Naive thymus-derived CD4-positive, alpha-beta T cell (primary cell): ENCODE results near the gene CCDC9B. TPM values are rescaled to one million over a fixed set of nuclear protein-coding genes. Genes with fewer than 3 reads are reported as not detected.

Experiments
- ATAC-seq: fragments of 150-1000 bp; cut with Tn5 transposase; 2 replicates; pipeline ENCODE4 v1.10.0; 2021; ENCODE audit warnings: mild to moderate bottlenecking, moderate library complexity
- CTCF ChIA-PET: fragments of 350-600 bp; sonication (Branson Sonifier 250); formaldehyde crosslinking; loops from one replicate; lab custom pipeline; 2021; ENCODE audit warnings: antibody characterized with exemption; lab: Charles Lee
- POLR2A ChIA-PET: fragments of 350-600 bp; sonication (Branson Sonifier 250); formaldehyde crosslinking; loops from one replicate; lab custom pipeline; 2021; ENCODE audit warnings: antibody characterized with exemption, inconsistent platforms; lab: Charles Lee
- DNase-seq, 9 donors: peaks; one replicate each; pipeline versions ENCODE4 v3.0.0 to v3.0.0-alpha.2; 2020 to 2022; ENCODE audit warnings: mixed read lengths in 1 of 9
- H3K27ac ChIP-seq: one replicate; pipeline ENCODE4 v1.7.0; 2013; ENCODE audit warnings: mild to moderate bottlenecking, low read depth, low read length, moderate library complexity
- H3K27me3 ChIP-seq, 2 donors: one replicate each; pipeline ENCODE4 v1.7.0; 2013; ENCODE audit warnings: low read length in 2 of 2, mild to moderate bottlenecking in 2 of 2, moderate library complexity in 2 of 2; ENCODE audit not compliant: control insufficient read depth in 2 of 2, insufficient read depth in 2 of 2
- H3K36me3 ChIP-seq, 3 experiments: 1 replicate in 2 of 3; 2 replicates in 1 of 3; pipeline ENCODE4 v1.7.0; 2013; ENCODE audit warnings: low read length in 3 of 3, mild to moderate bottlenecking in 3 of 3, moderate library complexity in 1 of 3; ENCODE audit not compliant: insufficient read depth in 3 of 3, control insufficient read depth in 2 of 3
- H3K4me1 ChIP-seq, 2 donors: one replicate each; pipeline ENCODE4 v1.7.0; 2013; ENCODE audit warnings: low read length in 2 of 2, mild to moderate bottlenecking in 2 of 2, moderate library complexity in 1 of 2; ENCODE audit not compliant: control insufficient read depth in 2 of 2, insufficient read depth in 2 of 2
- H3K4me3 ChIP-seq: 2 replicates; pipeline ENCODE4 v1.7.0; 2013; ENCODE audit warnings: mild to moderate bottlenecking, low read length
- H3K9me3 ChIP-seq, 3 experiments: 1 replicate in 2 of 3; 2 replicates in 1 of 3; pipeline ENCODE4 v1.7.0; 2013; ENCODE audit warnings: low read length in 3 of 3; ENCODE audit not compliant: control insufficient read depth in 2 of 3
- H3K27ac Mint-ChIP-seq, 9 donors: one replicate each; pipeline ENCODE4 v1.8.0; 2020 to 2022; ENCODE audit warnings: mixed read lengths in 9 of 9, mild to moderate bottlenecking in 8 of 9, moderate library complexity in 5 of 9, inconsistent platforms in 2 of 9
- H3K27me3 Mint-ChIP-seq, 5 donors: one replicate each; pipeline ENCODE4 v1.8.0; 2021 to 2022; ENCODE audit warnings: mixed read lengths in 5 of 5, mild to moderate bottlenecking in 1 of 5
- H3K36me3 Mint-ChIP-seq, 5 donors: one replicate each; pipeline ENCODE4 v1.8.0; 2020 to 2022; ENCODE audit warnings: mixed read lengths in 5 of 5, mild to moderate bottlenecking in 3 of 5, inconsistent platforms in 1 of 5
- H3K4me1 Mint-ChIP-seq, 7 donors: one replicate each; pipeline ENCODE4 v1.8.0; 2020 to 2022; ENCODE audit warnings: mixed read lengths in 7 of 7, mild to moderate bottlenecking in 3 of 7, inconsistent platforms in 1 of 7
- H3K4me3 Mint-ChIP-seq, 10 donors: one replicate each; pipeline ENCODE4 v1.8.0; 2020 to 2022; ENCODE audit warnings: mild to moderate bottlenecking in 10 of 10, mixed read lengths in 10 of 10, moderate library complexity in 6 of 10, inconsistent platforms in 2 of 10
- H3K9me3 Mint-ChIP-seq, 11 donors: one replicate each; pipeline ENCODE4 v1.8.0; 2020 to 2022; ENCODE audit warnings: mixed read lengths in 11 of 11, mild to moderate bottlenecking in 4 of 11, inconsistent platforms in 1 of 11, moderate library complexity in 1 of 11
- intact Hi-C, 2 donors: fragments of 100-400 bp; cut with micrococcal nuclease; formaldehyde crosslinking; loops; one replicate each; pipeline ENCODE4 v1.15.1; 2023
- polyA plus RNA-seq, 2 donors: library from polyadenylated mRNA; unstranded; fragments of 300-500 nt; fragmentation: Illumina TruSeq; gene quantifications; one replicate each; pipeline ENCODE4 v1.2.3, GENCODE V29; 2021
- total RNA-seq, 6 experiments: library from RNA in 5 of 6; stranded (reverse) in 5 of 6; gene quantifications; 1 replicate in 5 of 6; 2 replicates in 1 of 6; pipeline ENCODE4 v1.2.3 and lab custom pipeline; 2021 to 2026

The CCDC9B gene
- total and polyA plus RNA-seq, 7 experiments from 2014 or later, result 0.07 to 2.7 (median 1.4) TPM

DNA sequence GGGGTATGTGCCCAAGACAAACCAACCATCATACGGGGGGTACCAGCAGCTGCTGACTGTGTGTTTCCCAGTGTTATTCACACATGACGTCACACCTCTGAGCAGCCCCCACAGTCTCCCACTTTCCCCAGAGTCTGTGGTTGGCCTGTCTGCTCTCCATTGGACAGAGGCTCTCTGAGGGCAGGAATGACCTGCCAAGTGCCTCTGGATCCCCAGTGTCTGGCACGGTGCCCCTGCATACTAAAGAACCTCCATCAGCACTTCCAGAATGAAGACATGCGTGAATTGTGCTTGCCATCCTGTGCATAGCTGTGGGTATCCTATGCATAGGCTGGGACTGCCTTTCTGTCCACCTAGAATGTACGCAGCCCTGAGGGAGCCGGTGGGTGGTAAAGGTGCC lies 3.5 kb upstream of the CCDC9B start:
- CTCF ChIA-PET, result interaction anchor here (0.6 to 14.2 kb wide), 10 partner anchors 10 to 225 kb away, joined by 3 to 366 read pairs (median 6); partner anchors contain the start of genes INAFM2, PLCB2 and RPUSD2
- Mint-ChIP-seq H3K36me3 (no peaks in the 10 kb centered on the region), H3K4me3 (no peak overlapping the region), H3K27me3 (no peaks in the 10 kb centered on the region), H3K4me1 (peaks cover 0 to 8% (median 0%) of the 10 kb centered on the region in 7 donors), H3K27ac (no peak overlapping the region), H3K9me3 (peaks cover 0 to 1% (median 0%) of the 10 kb centered on the region in 11 donors)
- H3K27me3 ChIP-seq, result no peaks in the 10 kb centered on the region
- no peak overlapping the region for H3K27ac ChIP-seq
- no peaks in the 10 kb centered on the region for H3K36me3 ChIP-seq
- POLR2A ChIA-PET, result interaction anchor here (1.0 to 1.6 kb wide), 5 partner anchors 16 to 77 kb away, joined by 3 to 4 read pairs (median 3); no protein-coding TSS in a partner anchor
- no peaks in the 10 kb centered on the region for H3K4me1 ChIP-seq
- ATAC-seq (no peak), DNase-seq (no peak)
- intact Hi-C loops, result loop anchor here (1.0 kb wide), 3 partner anchors 24 to 163 kb away; no protein-coding TSS in a partner anchor
- H3K4me3 ChIP-seq, result no peak overlapping the region
- H3K9me3 ChIP-seq, result no peaks in the 10 kb centered on the region

DNA sequence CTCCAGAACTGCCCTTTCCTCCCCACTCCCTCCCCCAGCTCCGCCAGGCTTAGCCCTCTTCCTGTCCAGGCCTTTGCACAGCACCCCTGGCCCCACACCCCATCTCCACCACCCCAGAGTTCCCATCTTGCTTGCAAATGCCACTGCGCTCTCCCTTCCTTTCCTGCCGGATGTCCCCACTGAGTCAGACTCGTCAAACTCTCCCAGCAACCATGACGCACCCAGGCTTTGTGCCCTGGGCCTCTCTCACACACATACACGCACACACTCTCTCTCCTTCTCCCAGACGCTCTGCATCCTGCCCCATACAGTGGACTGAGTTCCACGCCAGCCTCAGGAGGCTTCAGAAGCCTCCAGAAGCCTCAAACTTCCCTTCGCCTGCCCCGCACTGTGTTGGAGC lies 2.8 kb upstream of the CCDC9B start:
- no peak overlapping the region for H3K4me3 Mint-ChIP-seq
- Histone ChIP-seq H3K9me3 (no peaks in the 10 kb centered on the region), H3K4me3 (no peak overlapping the region), H3K36me3 (no peaks in the 10 kb centered on the region), H3K27ac (no peak overlapping the region), H3K4me1 (no peaks in the 10 kb centered on the region), H3K27me3 (no peaks in the 10 kb centered on the region)
- H3K27ac Mint-ChIP-seq, result no peak overlapping the region
- no peak for DNase-seq
- ChIA-PET POLR2A (interaction anchor here (1.1 to 1.6 kb wide), 2 partner anchors 35 to 78 kb away, joined by 3 read pairs; no protein-coding TSS in a partner anchor), CTCF (interaction anchor here (0.6 to 14.2 kb wide), 7 partner anchors 9 to 78 kb away, joined by 3 to 366 read pairs (median 6); partner anchors contain the start of genes INAFM2 and PLCB2)
- H3K9me3 Mint-ChIP-seq, result peaks cover 0 to 1% (median 0%) of the 10 kb centered on the region in 11 donors
- intact Hi-C loops, result no loop called here
- peaks cover 0 to 10% (median 2%) of the 10 kb centered on the region in 7 donors for H3K4me1 Mint-ChIP-seq
- H3K36me3 Mint-ChIP-seq, result no peaks in the 10 kb centered on the region
- ATAC-seq, result peak; percentile 19
- H3K27me3 Mint-ChIP-seq, result no peaks in the 10 kb centered on the region

DNA sequence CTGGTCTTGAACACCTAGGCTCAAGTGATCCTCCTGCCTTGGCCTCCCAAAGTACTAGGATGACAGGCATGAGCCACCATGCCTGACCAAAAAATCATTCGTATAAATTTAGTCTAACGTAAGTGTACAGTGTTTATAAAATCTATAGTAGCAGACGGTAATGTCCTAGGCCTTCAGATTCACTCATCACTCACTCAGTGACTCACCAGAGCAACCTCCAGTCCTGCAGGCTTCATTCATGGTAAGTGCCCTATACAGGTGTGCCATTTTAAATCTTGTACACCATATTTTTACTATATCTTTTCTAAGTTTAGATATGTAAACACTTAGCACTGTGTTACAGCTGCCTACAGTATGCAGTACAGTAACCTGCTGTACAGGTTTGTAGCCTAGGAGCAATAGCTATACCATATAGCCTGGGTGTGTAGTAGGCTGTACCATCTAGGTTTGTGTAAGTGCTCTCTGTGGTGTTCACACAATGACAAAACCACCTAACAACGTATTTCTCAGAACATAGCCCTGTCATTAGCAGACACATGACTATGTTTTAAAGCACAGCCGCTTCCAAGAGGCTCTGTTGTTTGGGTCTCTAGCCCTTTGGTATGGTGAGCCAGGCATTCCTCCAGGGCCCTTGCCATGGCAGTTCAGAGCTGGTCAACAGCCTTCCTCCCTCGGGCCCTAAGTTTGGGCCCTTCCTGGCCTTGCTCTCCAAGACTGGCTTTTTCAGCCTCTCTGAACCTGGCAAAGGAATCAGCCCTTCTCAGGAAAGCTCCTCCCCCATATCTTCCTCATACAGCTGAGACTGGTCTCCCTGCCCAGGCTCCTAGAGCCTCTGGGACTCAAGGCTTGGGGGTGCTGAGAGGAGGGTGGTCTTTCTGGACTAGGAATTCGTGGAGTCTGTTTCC lies 1.9 kb upstream of the CCDC9B start:
- ChIA-PET POLR2A (no interaction called here), CTCF (interaction anchor here (0.9 to 14.2 kb wide), 8 partner anchors 12 to 79 kb away, joined by 3 to 366 read pairs (median 10); partner anchors contain the start of genes INAFM2 and PLCB2)
- Mint-ChIP-seq H3K36me3 (no peaks in the 10 kb centered on the region), H3K27ac (no peak overlapping the region), H3K4me1 (peaks cover 0 to 15% (median 8%) of the 10 kb centered on the region in 7 donors), H3K9me3 (peaks cover 0 to 1% (median 0%) of the 10 kb centered on the region in 11 donors), H3K4me3 (no peak overlapping the region), H3K27me3 (no peaks in the 10 kb centered on the region)
- ATAC-seq (no peak), DNase-seq (no peak)
- Histone ChIP-seq H3K9me3 (no peaks in the 10 kb centered on the region), H3K4me1 (peaks cover 0 to 3% of the 10 kb centered on the region in 2 donors), H3K27ac (no peak overlapping the region), H3K27me3 (no peaks in the 10 kb centered on the region), H3K4me3 (no peak overlapping the region), H3K36me3 (no peaks in the 10 kb centered on the region)
- intact Hi-C loops, result no loop called here

GRCh38 chr15:40340038-40340739 lies 550 bp downstream of the CCDC9B start:
- intact Hi-C loops, result no loop called here
- POLR2A ChIA-PET, result no interaction called here

GRCh38 chr15:40339621-40339945 lies 1.2 kb downstream of the CCDC9B start:
- no peaks in the 10 kb centered on the region for H3K27me3 Mint-ChIP-seq
- Histone ChIP-seq H3K4me3 (no peak overlapping the region), H3K27ac (no peak overlapping the region), H3K4me1 (peaks cover 0 to 5% of the 10 kb centered on the region in 2 donors), H3K36me3 (no peaks in the 10 kb centered on the region), H3K9me3 (no peaks in the 10 kb centered on the region), H3K27me3 (no peaks in the 10 kb centered on the region)
- H3K4me1 Mint-ChIP-seq, result peaks cover 0 to 15% (median 9%) of the 10 kb centered on the region in 7 donors
- no peaks in the 10 kb centered on the region for H3K9me3 Mint-ChIP-seq
- DNase-seq (no peak), ATAC-seq (no peak)
- H3K36me3 Mint-ChIP-seq, result no peaks in the 10 kb centered on the region
- ChIA-PET POLR2A (interaction anchor here (1.2 to 3.7 kb wide), 2 partner anchors 17 to 19 kb away, joined by 3 to 18 read pairs; partner anchors contain the start of gene INAFM2), CTCF (interaction anchor here (0.7 to 14.2 kb wide), 10 partner anchors 8 to 114 kb away, joined by 3 to 366 read pairs (median 6); partner anchors contain the start of genes INAFM2 and PLCB2)
- no peak overlapping the region for H3K4me3 Mint-ChIP-seq
- intact Hi-C loops, result no loop called here
- no peak overlapping the region for H3K27ac Mint-ChIP-seq

More at GRCh38 chr15:40340038-40340739, 550 bp downstream of the CCDC9B start:
- Mint-ChIP-seq H3K27me3 (no peaks in the 10 kb centered on the region), H3K27ac (no peak overlapping the region), H3K4me3 (no peak overlapping the region), H3K36me3 (no peaks in the 10 kb centered on the region), H3K9me3 (no peaks in the 10 kb centered on the region), H3K4me1 (peaks cover 0 to 15% (median 8%) of the 10 kb centered on the region in 7 donors)
- Histone ChIP-seq H3K36me3 (no peaks in the 10 kb centered on the region), H3K4me3 (no peak overlapping the region), H3K9me3 (no peaks in the 10 kb centered on the region), H3K27me3 (no peaks in the 10 kb centered on the region), H3K4me1 (peaks cover 0 to 3% of the 10 kb centered on the region in 2 donors), H3K27ac (no peak overlapping the region)
- ATAC-seq, result no peak
- no peak for DNase-seq
- CTCF ChIA-PET, result interaction anchor here (0.7 to 14.2 kb wide), 8 partner anchors 8 to 113 kb away, joined by 3 to 366 read pairs (median 6); partner anchors contain the start of genes INAFM2 and PLCB2
